Keratinocyte (primary cell): Measurements from ENCODE around the gene ADRA1B.

ENCODE experiments used
- CTCF ChIP-seq, 3 experiments: IDR thresholded peaks in 1 of 3; conservative IDR thresholded peaks in 1 of 3; optimal IDR thresholded peaks in 1 of 3; 2 replicates in 2 of 3; 3 replicates in 1 of 3; pipeline versions ENCODE3 to v1.5.1; 2011; ENCODE audit warnings: low read length in 3 of 3, mild to moderate bottlenecking in 3 of 3, moderate library complexity in 2 of 3, control low read depth in 1 of 3, inconsistent platforms in 1 of 3; ENCODE audit not compliant: insufficient read depth in 2 of 3; ENCODE audit errors: extremely low read depth in 1 of 3
- EZH2 ChIP-seq: IDR thresholded peaks from one replicate; pipeline ENCODE4 v1.6.1; 2012; ENCODE audit warnings: inconsistent platforms, mild to moderate bottlenecking, low read length, moderate library complexity

DNA sequence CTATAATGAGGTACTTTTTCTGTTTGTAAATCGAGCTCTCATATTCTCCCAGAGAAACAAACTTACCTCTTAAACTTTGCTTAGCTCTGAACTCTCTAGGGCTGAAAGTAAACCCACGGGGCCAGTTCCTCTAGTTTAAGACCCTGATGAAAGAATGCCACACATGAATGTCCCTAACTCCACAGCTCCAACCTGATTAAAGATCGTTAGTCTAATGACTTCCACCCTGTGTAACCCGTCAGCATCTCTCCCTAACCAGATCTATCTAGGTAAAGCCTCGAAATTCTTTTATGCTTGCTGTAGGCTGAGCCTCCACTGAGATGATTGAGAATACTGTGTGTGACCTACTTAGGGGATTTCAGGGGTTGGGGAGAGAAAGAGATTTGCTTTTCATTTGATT is 27.0 kb downstream of the ADRA1B start:
- TF ChIP-seq CTCF (optimal IDR thresholded peaks at IDR 0.05 in 1 of 3, IDR thresholded peaks at IDR 0.05 in 1 of 3, conservative IDR thresholded peaks at IDR 0.05 in 1 of 3; ENCODE audit: extremely low read depth in 1 of 3, insufficient read depth in 2 of 3, low read length in 3 of 3) (no peak), EZH2 (no peak)
